IMR-90 (cell line): Measurements from ENCODE around the gene PYGO2. TPM values are rescaled to one million over a fixed set of nuclear protein-coding genes. Genes with fewer than 3 reads are reported as not detected.

ENCODE experiments used
- ATAC-seq: fragments of 200-7000 bp; cut with Tn5 transposase; 2 replicates; pipeline ENCODE4 v1.9.1; 2020; ENCODE audit warnings: low read depth, mild to moderate bottlenecking, moderate library complexity
- BruUV-seq: library from RNA; stranded (reverse); fragments of 400-500 nt; replicated peaks from 2 replicates; lab custom pipeline; 2021; lab: Mats Ljungman, UMichigan
- CTCF ChIA-PET: fragments of 300-600 bp; formaldehyde crosslinking; extraction: SDS; loops from one replicate; lab custom pipeline; 2021; ENCODE audit warnings: antibody characterized with exemption; lab: Yijun Ruan, JAX
- POLR2A ChIA-PET: fragments of 300-600 bp; sonication (Branson Sonifier 250); formaldehyde crosslinking; loops from one replicate; lab custom pipeline; 2022; ENCODE audit warnings: antibody characterized with exemption; ENCODE audit not compliant: unreplicated experiment; lab: Charles Lee
- DNase-seq: peaks from one replicate; pipeline ENCODE4 v3.0.0; 2013
- H2AFZ ChIP-seq: replicated peaks from 2 replicates; pipeline ENCODE3; 2013; ENCODE audit warnings: low read length, mild to moderate bottlenecking; ENCODE audit not compliant: poor library complexity
- H2AK5ac ChIP-seq: 2 replicates; pipeline ENCODE4 v1.6.1; 2013; ENCODE audit warnings: low read depth, low read length, inconsistent platforms
- H2AK9ac ChIP-seq: replicated peaks from 2 replicates; pipeline ENCODE3; 2013; ENCODE audit warnings: mild to moderate bottlenecking, low read depth, low read length, moderate library complexity; ENCODE audit not compliant: poor library complexity
- H2BK120ac ChIP-seq: 2 replicates; pipeline ENCODE4 v1.6.1; 2013; ENCODE audit warnings: low read depth, low read length, inconsistent platforms
- H2BK15ac ChIP-seq: 3 replicates; pipeline ENCODE4 v1.6.1; 2013; ENCODE audit warnings: low read depth, low read length, inconsistent platforms
- H2BK20ac ChIP-seq: 2 replicates; pipeline ENCODE4 v1.6.1; 2013; ENCODE audit warnings: low read depth, mild to moderate bottlenecking, inconsistent platforms, low read length, moderate library complexity
- H2BK5ac ChIP-seq: 2 replicates; pipeline ENCODE4 v1.6.1; 2013; ENCODE audit warnings: mild to moderate bottlenecking, low read depth, low read length, inconsistent platforms; ENCODE audit not compliant: poor library complexity, severe bottlenecking
- H3K14ac ChIP-seq: replicated peaks from 2 replicates; pipeline ENCODE4 v1.6.1; 2013; ENCODE audit warnings: low read depth, low read length, inconsistent platforms
- H3K18ac ChIP-seq: 2 replicates; pipeline ENCODE4 v1.6.1; 2013; ENCODE audit warnings: low read depth, low read length, control low read depth
- H3K23ac ChIP-seq: 2 replicates; pipeline ENCODE4 v1.6.1; 2013; ENCODE audit warnings: low read depth, low read length, inconsistent platforms
- H3K27ac ChIP-seq: 2 replicates; pipeline ENCODE4 v1.5.1; 2013; ENCODE audit warnings: mild to moderate bottlenecking, control low read depth, low read length; ENCODE audit not compliant: insufficient read depth
- H3K27me3 ChIP-seq: 2 replicates; pipeline ENCODE4 v1.6.1; 2013; ENCODE audit warnings: low read length; ENCODE audit not compliant: control insufficient read depth, insufficient read depth
- H3K36me3 ChIP-seq: 2 replicates; pipeline ENCODE4 v1.6.1; 2013; ENCODE audit warnings: low read length, mixed read lengths; ENCODE audit not compliant: control insufficient read depth, insufficient read depth
- H3K4ac ChIP-seq: 2 replicates; pipeline ENCODE4 v1.6.1; 2013; ENCODE audit warnings: low read depth, low read length, inconsistent platforms
- H3K4me1 ChIP-seq: 2 replicates; pipeline ENCODE4 v1.6.1; 2013; ENCODE audit warnings: low read length, mixed read lengths; ENCODE audit not compliant: control insufficient read depth, insufficient read depth
- H3K4me2 ChIP-seq: 2 replicates; pipeline ENCODE4 v1.6.1; 2013; ENCODE audit warnings: low read depth, mild to moderate bottlenecking, control low read depth, low read length, moderate library complexity
- H3K4me3 ChIP-seq: 2 replicates; pipeline ENCODE4 v1.5.1; 2013; ENCODE audit warnings: low read depth, mild to moderate bottlenecking, control low read depth, low read length, moderate library complexity; ENCODE audit not compliant: insufficient read depth
- H3K56ac ChIP-seq: 2 replicates; pipeline ENCODE4 v1.6.1; 2013; ENCODE audit warnings: low read length, inconsistent platforms; ENCODE audit not compliant: insufficient read depth; ENCODE audit errors: extremely low read depth
- H3K79me1 ChIP-seq, 2 experiments: 2 replicates each; pipeline ENCODE4 v1.6.1; 2013; ENCODE audit warnings: low read length in 2 of 2, inconsistent platforms in 1 of 2, low read depth in 1 of 2
- H3K9ac ChIP-seq: 2 replicates; pipeline ENCODE4 v1.6.1; 2013; ENCODE audit warnings: low read depth, low read length, control low read depth
- H3K9me1 ChIP-seq: 2 replicates; pipeline ENCODE4 v1.6.1; 2013; ENCODE audit warnings: low read length, inconsistent platforms; ENCODE audit not compliant: insufficient read depth
- H3K9me3 ChIP-seq: 2 replicates; pipeline ENCODE4 v1.6.1; 2013; ENCODE audit warnings: low read length; ENCODE audit not compliant: control insufficient read depth, insufficient read depth
- H4K20me1 ChIP-seq: 2 replicates; pipeline ENCODE4 v1.6.1; 2013; ENCODE audit warnings: low read length, inconsistent platforms; ENCODE audit not compliant: insufficient read depth
- H4K5ac ChIP-seq: 2 replicates; pipeline ENCODE4 v1.6.1; 2013; ENCODE audit warnings: mild to moderate bottlenecking, low read depth, low read length, control low read depth
- H4K8ac ChIP-seq, 2 experiments: 2 replicates each; pipeline ENCODE4 v1.6.1; 2013; ENCODE audit warnings: low read depth in 2 of 2, low read length in 2 of 2, control low read depth in 1 of 2, inconsistent platforms in 1 of 2
- H4K91ac ChIP-seq: 2 replicates; pipeline ENCODE4 v1.6.1; 2013; ENCODE audit warnings: low read depth, low read length, inconsistent platforms; ENCODE audit not compliant: insufficient read depth
- BHLHE40 ChIP-seq: fragments of 150-350 bp; IDR thresholded peaks from 2 replicates; pipeline ENCODE4 v1.6.1; 2016; ENCODE audit warnings: mild to moderate bottlenecking, low read depth, low read length
- CEBPB ChIP-seq: IDR thresholded peaks from 2 replicates; pipeline ENCODE4 v1.6.1; 2012; ENCODE audit warnings: low read depth, low read length, improper control_type of control experiment
- CHD1 ChIP-seq: IDR thresholded peaks from 2 replicates; pipeline ENCODE4 v1.6.1; 2012; ENCODE audit warnings: low read depth, low read length, improper control_type of control experiment
- FOS ChIP-seq: fragments of 150-350 bp; IDR thresholded peaks from 2 replicates; pipeline ENCODE4 v1.6.1; 2016; ENCODE audit warnings: low read depth, low read length
- MAFK ChIP-seq: IDR thresholded peaks from 2 replicates; pipeline ENCODE4 v1.6.1; 2012; ENCODE audit warnings: low read depth, low read length, improper control_type of control experiment
- MAZ ChIP-seq: IDR thresholded peaks from 2 replicates; pipeline ENCODE4 v1.6.1; 2012; ENCODE audit warnings: low read depth, mild to moderate bottlenecking, low read length, improper control_type of control experiment, moderate library complexity, borderline replicate concordance
- MXI1 ChIP-seq: IDR thresholded peaks from 2 replicates; pipeline ENCODE4 v1.6.1; 2012; ENCODE audit warnings: low read depth, mild to moderate bottlenecking, low read length, moderate library complexity, borderline replicate concordance
- NFE2L2 ChIP-seq: fragments of 150-350 bp; IDR thresholded peaks from 2 replicates; pipeline ENCODE4 v1.6.1; 2016; ENCODE audit warnings: low read depth, mild to moderate bottlenecking, low read length
- POLR2A ChIP-seq: IDR thresholded peaks from 2 replicates; pipeline ENCODE4 v1.6.1; 2012; ENCODE audit warnings: mild to moderate bottlenecking, low read depth, low read length
- RAD21 ChIP-seq: IDR thresholded peaks from 2 replicates; pipeline ENCODE4 v1.6.1; 2012; ENCODE audit warnings: low read length, improper control_type of control experiment
- RFX5 ChIP-seq: IDR thresholded peaks from 2 replicates; pipeline ENCODE4 v1.8.0; 2012; ENCODE audit warnings: low read depth, mild to moderate bottlenecking, low read length, moderate library complexity
- SMC3 ChIP-seq: fragments of 150-350 bp; IDR thresholded peaks from 2 replicates; pipeline ENCODE4 v1.6.1; 2016; ENCODE audit warnings: low read depth, mild to moderate bottlenecking, antibody characterized with exemption, low read length, moderate library complexity
- WGBS, 2 experiments: methylation state at CpG; one replicate each; pipeline versions ENCODE4 v1.1.5 to v1.1.7; 2013; ENCODE audit warnings: missing lambda C conversion rate in 2 of 2; ENCODE audit not compliant: insufficient read length in 1 of 2; ENCODE audit errors: extremely low coverage in 2 of 2; 5-methylcytosine and 5-hydroxymethylcytosine counted together
- dilution Hi-C: fragments of 300-500 bp; cut with HindIII; formaldehyde crosslinking; loops from one replicate; pipeline ENCODE4 v1.14.3; 2018; ENCODE audit warnings: low sequenced_read_pairs; ENCODE audit not compliant: unreplicated experiment
- in situ Hi-C: fragments of 300-500 bp; cut with MboI; formaldehyde crosslinking; loops from 3 replicates; pipeline ENCODE4 v1.14.3; 2019; ENCODE audit warnings: low sequenced_read_pairs, inconsistent platforms, mixed read lengths
- intact Hi-C: fragments of 100-400 bp; cut with micrococcal nuclease; formaldehyde crosslinking; loops from 2 replicates; pipeline ENCODE4 v1.10.0; 2022
- polyA plus RNA-seq, 3 experiments: library from polyadenylated mRNA; depleted of rRNA; stranded (reverse); fragments of >200 nt; gene quantifications; 2 replicates each; pipeline ENCODE4 v1.2.3, GENCODE V29; 2012; ENCODE audit warnings: low replicate concordance in 1 of 3
- total RNA-seq: library from RNA; depleted of rRNA; stranded (reverse); fragments of >200 nt; gene quantifications from 2 replicates; pipeline ENCODE4 v1.2.3, GENCODE V29; 2012
- TF ChIP-seq, protein P1 (sequence below): fragments of 150-350 bp; IDR thresholded peaks from 2 replicates; pipeline ENCODE4 v1.6.1; 2016; ENCODE audit warnings: low read depth, mild to moderate bottlenecking, low read length, moderate library complexity, borderline replicate concordance
- TF ChIP-seq, protein P2 (sequence below): fragments of 150-350 bp; IDR thresholded peaks from 2 replicates; pipeline ENCODE4 v1.6.1; 2017; ENCODE audit warnings: mild to moderate bottlenecking, antibody characterized with exemption, low read length, low read depth
- TF ChIP-seq, protein P3 (sequence below): conservative IDR thresholded peaks from 2 replicates; pipeline ENCODE4 v1.5.1; 2012; ENCODE audit warnings: mild to moderate bottlenecking, low read depth, low read length, improper control_type of control experiment

Gene PYGO2
- total and polyA plus RNA-seq, 2 of the 4 experiments (the other 2 are of a cell fraction) = 5.4 to 14.8 TPM

DNA sequence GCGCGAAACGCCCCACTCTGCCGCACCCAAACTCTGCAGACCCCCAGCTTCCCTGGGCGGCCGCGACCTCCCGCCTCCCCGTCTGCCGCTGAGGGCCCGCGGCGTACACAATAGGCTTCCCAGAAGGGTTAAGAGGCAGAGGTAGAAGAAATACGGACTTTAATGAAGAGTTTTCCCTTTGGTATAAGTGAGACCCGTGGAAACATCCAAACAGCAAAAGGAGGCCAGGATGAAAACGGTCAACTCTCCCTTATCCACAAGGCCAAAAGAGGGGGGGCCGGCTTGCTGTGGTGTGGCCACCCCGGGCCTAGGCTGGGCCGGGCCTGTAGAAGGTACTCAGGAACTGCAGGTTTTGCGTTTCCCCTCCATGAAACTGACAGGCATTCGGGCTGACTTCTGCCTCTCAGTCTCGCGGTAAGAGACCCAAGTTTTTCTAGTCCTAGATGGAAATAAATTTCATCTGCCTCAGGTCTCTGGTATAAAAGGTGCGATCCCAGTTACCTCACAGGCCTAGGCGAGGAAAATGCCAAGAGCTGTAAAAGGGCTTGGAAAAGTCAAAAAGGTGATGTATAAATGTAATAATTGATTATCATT is 671 bp upstream of the PYGO2 start:
- Histone ChIP-seq H3K4ac (peak overlapping the region; percentile 74), H4K5ac (peak overlapping the region; percentile 81), H3K18ac (no peak overlapping the region), H2BK120ac (peak overlapping the region; percentile 38), H3K9me1 (no peaks in the 10 kb centered on the region), H3K27me3 (no peaks in the 10 kb centered on the region), H3K79me1 (peaks cover 29 to 67% of the 10 kb centered on the region in 2 experiments), H3K9me3 (no peaks in the 10 kb centered on the region), H3K27ac (peak overlapping the region; percentile 96), H2AFZ (peak overlapping the region; percentile 98), H3K4me2 (peak overlapping the region; percentile 83), H3K4me3 (peak overlapping the region; percentile 86), H3K9ac (peak overlapping the region; percentile 89), H2BK15ac (no peak overlapping the region; the same call in 2 of the 3 replicates), H3K56ac (peak overlapping the region; percentile 57; the same call in 1 of the 2 replicates), H4K20me1 (peaks cover 25% of the 10 kb centered on the region), H3K4me1 (peaks cover 6% of the 10 kb centered on the region), H3K23ac (peak overlapping the region; percentile 86; the same call in 1 of the 2 replicates), H2AK9ac (peak overlapping the region; percentile 100), H2AK5ac (peak overlapping the region; percentile 79), H4K91ac (peak overlapping the region; percentile 53), H3K36me3 (peaks cover 56% of the 10 kb centered on the region), H2BK5ac (peak overlapping the region; percentile 98), H4K8ac (peak overlapping the region; percentile 79 to 88), H2BK20ac (no peak overlapping the region), H3K14ac (peak overlapping the region; percentile 71)
- CTCF ChIA-PET = no interaction called here
- POLR2A ChIA-PET = interaction anchor here (2.5 kb wide), 1 partner anchor 8 kb away, joined by 17 read pairs; the partner anchor contains the start of gene SHC1
- WGBS, 2 experiments = 17% methylated on average over 6 of the region's 25 CpGs; no CpG with 5 or more reads in 1 of the 2 experiments
- ATAC-seq = 0 out of 2 replicates have a peak, but pooled peaks have one; percentile 0
- intact Hi-C loops (no loop called here), dilution Hi-C loops (no loop called here), in situ Hi-C loops (no loop called here)
- BruUV-seq = no TSS peak
- DNase-seq = peak; percentile 22
- TF ChIP-seq MAFK (no peak), NFE2L2 (no peak), FOS (no peak), POLR2A (no peak), MAZ (no peak), CEBPB (no peak), SMC3 (no peak), MXI1 (no peak), RFX5 (no peak), BHLHE40 (no peak), RAD21 (no peak), CHD1 (no peak)
- TF ChIP-seq, protein P1, sequence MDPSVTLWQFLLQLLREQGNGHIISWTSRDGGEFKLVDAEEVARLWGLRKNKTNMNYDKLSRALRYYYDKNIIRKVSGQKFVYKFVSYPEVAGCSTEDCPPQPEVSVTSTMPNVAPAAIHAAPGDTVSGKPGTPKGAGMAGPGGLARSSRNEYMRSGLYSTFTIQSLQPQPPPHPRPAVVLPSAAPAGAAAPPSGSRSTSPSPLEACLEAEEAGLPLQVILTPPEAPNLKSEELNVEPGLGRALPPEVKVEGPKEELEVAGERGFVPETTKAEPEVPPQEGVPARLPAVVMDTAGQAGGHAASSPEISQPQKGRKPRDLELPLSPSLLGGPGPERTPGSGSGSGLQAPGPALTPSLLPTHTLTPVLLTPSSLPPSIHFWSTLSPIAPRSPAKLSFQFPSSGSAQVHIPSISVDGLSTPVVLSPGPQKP = no peak
- TF ChIP-seq, protein P2, sequence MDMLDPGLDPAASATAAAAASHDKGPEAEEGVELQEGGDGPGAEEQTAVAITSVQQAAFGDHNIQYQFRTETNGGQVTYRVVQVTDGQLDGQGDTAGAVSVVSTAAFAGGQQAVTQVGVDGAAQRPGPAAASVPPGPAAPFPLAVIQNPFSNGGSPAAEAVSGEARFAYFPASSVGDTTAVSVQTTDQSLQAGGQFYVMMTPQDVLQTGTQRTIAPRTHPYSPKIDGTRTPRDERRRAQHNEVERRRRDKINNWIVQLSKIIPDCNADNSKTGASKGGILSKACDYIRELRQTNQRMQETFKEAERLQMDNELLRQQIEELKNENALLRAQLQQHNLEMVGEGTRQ = no peak
- TF ChIP-seq, protein P3, sequence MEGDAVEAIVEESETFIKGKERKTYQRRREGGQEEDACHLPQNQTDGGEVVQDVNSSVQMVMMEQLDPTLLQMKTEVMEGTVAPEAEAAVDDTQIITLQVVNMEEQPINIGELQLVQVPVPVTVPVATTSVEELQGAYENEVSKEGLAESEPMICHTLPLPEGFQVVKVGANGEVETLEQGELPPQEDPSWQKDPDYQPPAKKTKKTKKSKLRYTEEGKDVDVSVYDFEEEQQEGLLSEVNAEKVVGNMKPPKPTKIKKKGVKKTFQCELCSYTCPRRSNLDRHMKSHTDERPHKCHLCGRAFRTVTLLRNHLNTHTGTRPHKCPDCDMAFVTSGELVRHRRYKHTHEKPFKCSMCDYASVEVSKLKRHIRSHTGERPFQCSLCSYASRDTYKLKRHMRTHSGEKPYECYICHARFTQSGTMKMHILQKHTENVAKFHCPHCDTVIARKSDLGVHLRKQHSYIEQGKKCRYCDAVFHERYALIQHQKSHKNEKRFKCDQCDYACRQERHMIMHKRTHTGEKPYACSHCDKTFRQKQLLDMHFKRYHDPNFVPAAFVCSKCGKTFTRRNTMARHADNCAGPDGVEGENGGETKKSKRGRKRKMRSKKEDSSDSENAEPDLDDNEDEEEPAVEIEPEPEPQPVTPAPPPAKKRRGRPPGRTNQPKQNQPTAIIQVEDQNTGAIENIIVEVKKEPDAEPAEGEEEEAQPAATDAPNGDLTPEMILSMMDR = no peak
